Endodermal cell (in vitro differentiated cells): ENCODE data around the gene PHRF1. TPM values are rescaled to one million over a fixed set of nuclear protein-coding genes. Genes with fewer than 3 reads are reported as not detected.
A peak's percentile ranks its signal among the peaks of the same experiment; 100 is the strongest.

Source experiments
- DNase-seq: peaks from one replicate; pipeline ENCODE4 v3.0.0-alpha.2; 2017
- H3K27ac ChIP-seq: 2 replicates; pipeline ENCODE4 v1.5.1; 2013; ENCODE audit warnings: mild to moderate bottlenecking, low read depth, low read length, moderate library complexity
- H3K27me3 ChIP-seq: 2 replicates; pipeline ENCODE4 v1.6.1; 2013; ENCODE audit warnings: mild to moderate bottlenecking, low read length, moderate library complexity; ENCODE audit not compliant: insufficient read depth, control insufficient read depth, poor library complexity, severe bottlenecking
- H3K36me3 ChIP-seq: 2 replicates; pipeline ENCODE4 v1.7.0; 2013; ENCODE audit warnings: mild to moderate bottlenecking, low read length, moderate library complexity; ENCODE audit not compliant: control insufficient read depth, insufficient read depth
- H3K4me1 ChIP-seq: one replicate; pipeline ENCODE4 v1.7.0; 2013; ENCODE audit warnings: low read length; ENCODE audit not compliant: control insufficient read depth, insufficient read depth
- H3K4me3 ChIP-seq: 2 replicates; pipeline ENCODE4 v1.5.1; 2013; ENCODE audit warnings: mild to moderate bottlenecking, low read length, moderate library complexity
- H3K9ac ChIP-seq: 2 replicates; pipeline ENCODE4 v1.6.1; 2013; ENCODE audit warnings: mild to moderate bottlenecking, low read length, moderate library complexity; ENCODE audit not compliant: poor library complexity, severe bottlenecking; ENCODE audit errors: extremely low read depth
- H3K9me3 ChIP-seq: 2 replicates; pipeline ENCODE4 v1.6.1; 2013; ENCODE audit warnings: mild to moderate bottlenecking, low read length, moderate library complexity; ENCODE audit not compliant: control insufficient read depth
- H3K27ac Mint-ChIP-seq: 2 replicates; pipeline ENCODE4 v1.8.0; 2020; ENCODE audit warnings: mixed read lengths
- H3K27me3 Mint-ChIP-seq: 2 replicates; pipeline ENCODE4 v1.8.0; 2021; ENCODE audit warnings: mild to moderate bottlenecking, mixed read lengths; ENCODE audit not compliant: insufficient read depth
- H3K36me3 Mint-ChIP-seq: 2 replicates; pipeline ENCODE4 v1.8.0; 2020; ENCODE audit warnings: low read depth, mixed read lengths
- H3K4me1 Mint-ChIP-seq: 2 replicates; pipeline ENCODE4 v1.8.0; 2020; ENCODE audit warnings: mixed read lengths
- H3K4me3 Mint-ChIP-seq: 2 replicates; pipeline ENCODE4 v1.8.0; 2020; ENCODE audit warnings: mild to moderate bottlenecking, moderate library complexity, mixed read lengths
- H3K9me3 Mint-ChIP-seq: 2 replicates; pipeline ENCODE4 v1.8.0; 2020; ENCODE audit warnings: mild to moderate bottlenecking, mixed read lengths
- WGBS, 2 experiments: methylation state at CpG; one replicate each; pipeline versions ENCODE4 v1.1.5 to v1.1.7; 2013; ENCODE audit warnings: missing lambda C conversion rate in 2 of 2, mixed read lengths in 1 of 2; ENCODE audit not compliant: insufficient coverage in 1 of 2, insufficient read length in 1 of 2; 5-methylcytosine and 5-hydroxymethylcytosine counted together
- total RNA-seq, 2 donors: library from RNA; stranded (reverse); fragmentation: NEBNext Ultra II Directional in 1 of 2; extraction: Animal tissue kit (Norgen Biotek cat#: 25700) in 1 of 2; gene quantifications; 2 replicates in 1 of 2; 3 replicates in 1 of 2; pipeline ENCODE4 v1.2.1, GENCODE V29; 2021
- TF ChIP-seq, protein P1 (sequence below): fragments of 200-600 bp; sonication (generic); conservative IDR thresholded peaks from 2 replicates; pipeline ENCODE4 v1.5.0; 2021; ENCODE audit warnings: antibody characterized with exemption, mild to moderate bottlenecking

Gene PHRF1
- total RNA-seq, 2 donors from 2014 or later = 43.4 to 48.0 TPM

DNA sequence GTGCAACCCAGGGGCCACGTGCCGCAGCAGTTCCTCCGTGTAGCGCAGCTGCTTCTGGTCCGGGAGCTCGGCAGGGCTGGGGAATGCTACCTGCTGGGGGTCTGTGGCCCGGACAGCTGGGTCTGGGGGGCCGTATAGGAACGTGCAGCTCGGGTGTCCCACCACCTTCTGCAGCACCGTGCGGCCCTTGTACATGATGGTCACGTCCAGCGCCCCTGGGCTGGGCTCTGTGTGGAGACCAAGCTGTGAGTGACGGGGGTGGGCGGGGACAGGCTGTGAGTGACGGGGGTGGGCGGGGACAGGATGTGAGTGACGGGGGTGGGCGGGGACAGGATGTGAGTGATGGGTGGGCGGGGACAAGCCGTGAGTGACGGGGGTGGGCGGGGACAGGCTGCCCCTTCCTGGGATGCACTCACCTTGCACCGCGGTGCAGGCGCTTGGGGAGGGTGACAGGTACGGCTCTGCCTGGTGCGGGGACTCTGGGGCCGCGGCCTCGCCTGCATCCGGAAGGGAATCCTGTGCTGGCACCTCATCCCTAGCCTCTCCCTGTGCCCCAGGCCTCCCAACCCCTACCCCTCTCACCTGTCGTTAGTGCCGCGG lies 37.2 kb downstream of the PHRF1 start:
- WGBS, 2 experiments = 42 to 51% methylated on average over 14 to 31 of the region's 36 CpGs
- peak; percentile 96 for DNase-seq
- Mint-ChIP-seq H3K36me3 (peaks cover 16% of the 10 kb centered on the region), H3K4me3 (no peak overlapping the region), H3K27me3 (no peaks in the 10 kb centered on the region), H3K4me1 (no peaks in the 10 kb centered on the region), H3K9me3 (no peaks in the 10 kb centered on the region), H3K27ac (peak overlapping the region; percentile 79)
- TF ChIP-seq, protein P1, sequence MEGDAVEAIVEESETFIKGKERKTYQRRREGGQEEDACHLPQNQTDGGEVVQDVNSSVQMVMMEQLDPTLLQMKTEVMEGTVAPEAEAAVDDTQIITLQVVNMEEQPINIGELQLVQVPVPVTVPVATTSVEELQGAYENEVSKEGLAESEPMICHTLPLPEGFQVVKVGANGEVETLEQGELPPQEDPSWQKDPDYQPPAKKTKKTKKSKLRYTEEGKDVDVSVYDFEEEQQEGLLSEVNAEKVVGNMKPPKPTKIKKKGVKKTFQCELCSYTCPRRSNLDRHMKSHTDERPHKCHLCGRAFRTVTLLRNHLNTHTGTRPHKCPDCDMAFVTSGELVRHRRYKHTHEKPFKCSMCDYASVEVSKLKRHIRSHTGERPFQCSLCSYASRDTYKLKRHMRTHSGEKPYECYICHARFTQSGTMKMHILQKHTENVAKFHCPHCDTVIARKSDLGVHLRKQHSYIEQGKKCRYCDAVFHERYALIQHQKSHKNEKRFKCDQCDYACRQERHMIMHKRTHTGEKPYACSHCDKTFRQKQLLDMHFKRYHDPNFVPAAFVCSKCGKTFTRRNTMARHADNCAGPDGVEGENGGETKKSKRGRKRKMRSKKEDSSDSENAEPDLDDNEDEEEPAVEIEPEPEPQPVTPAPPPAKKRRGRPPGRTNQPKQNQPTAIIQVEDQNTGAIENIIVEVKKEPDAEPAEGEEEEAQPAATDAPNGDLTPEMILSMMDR = no peak
- Histone ChIP-seq H3K9me3 (no peaks in the 10 kb centered on the region), H3K4me3 (no peak overlapping the region), H3K9ac (no peak overlapping the region), H3K36me3 (peaks cover 35% of the 10 kb centered on the region), H3K4me1 (no peaks in the 10 kb centered on the region), H3K27me3 (no peaks in the 10 kb centered on the region), H3K27ac (no peak overlapping the region)

DNA sequence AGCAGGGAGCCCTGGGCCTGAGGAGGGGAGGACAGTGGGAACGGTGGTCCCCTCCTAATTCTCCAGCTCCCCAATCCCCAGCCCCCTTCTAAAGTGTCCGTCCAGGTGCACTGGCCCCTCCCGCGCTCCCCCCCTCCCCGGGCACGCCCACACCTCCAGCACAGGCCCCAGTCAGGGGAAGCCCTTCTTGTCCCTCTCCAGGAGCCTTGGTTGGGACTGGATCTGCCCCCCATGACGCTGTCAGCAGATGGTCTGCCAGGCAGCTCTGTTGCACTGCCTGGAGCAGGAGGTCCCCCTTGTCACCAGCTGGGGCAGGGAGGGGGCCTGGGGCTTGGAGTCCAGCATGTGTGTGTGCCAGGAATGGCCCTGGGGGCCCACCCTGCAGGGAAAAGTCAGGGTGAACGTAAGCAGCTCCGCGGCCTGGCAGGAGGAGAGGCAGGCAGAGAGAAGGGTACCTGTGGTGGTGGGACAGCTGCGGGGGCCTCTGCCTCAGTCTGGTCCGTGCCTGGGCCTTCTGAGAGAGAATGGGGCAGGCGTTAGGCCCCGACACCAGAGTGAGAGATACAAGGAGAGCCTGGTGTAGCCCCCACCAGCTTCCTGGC lies 37.9 kb downstream of the PHRF1 start:
- H3K36me3 ChIP-seq = peaks cover 31% of the 10 kb centered on the region
- Mint-ChIP-seq H3K4me1 (no peaks in the 10 kb centered on the region), H3K36me3 (peaks cover 13% of the 10 kb centered on the region), H3K27ac (peak overlapping the region; percentile 74), H3K4me3 (peak overlapping the region; percentile 42), H3K9me3 (no peaks in the 10 kb centered on the region), H3K27me3 (no peaks in the 10 kb centered on the region)
- H3K27ac ChIP-seq = no peak overlapping the region
- no peak overlapping the region for H3K9ac ChIP-seq
- H3K4me1 ChIP-seq = no peaks in the 10 kb centered on the region
- no peaks in the 10 kb centered on the region for H3K27me3 ChIP-seq
- TF ChIP-seq, protein P1 = no peak
- no peak overlapping the region for H3K4me3 ChIP-seq
- no peaks in the 10 kb centered on the region for H3K9me3 ChIP-seq
- DNase-seq = no peak
- 81 to 87% methylated on average over 7 to 14 of the region's 14 CpGs for WGBS, 2 experiments

DNA sequence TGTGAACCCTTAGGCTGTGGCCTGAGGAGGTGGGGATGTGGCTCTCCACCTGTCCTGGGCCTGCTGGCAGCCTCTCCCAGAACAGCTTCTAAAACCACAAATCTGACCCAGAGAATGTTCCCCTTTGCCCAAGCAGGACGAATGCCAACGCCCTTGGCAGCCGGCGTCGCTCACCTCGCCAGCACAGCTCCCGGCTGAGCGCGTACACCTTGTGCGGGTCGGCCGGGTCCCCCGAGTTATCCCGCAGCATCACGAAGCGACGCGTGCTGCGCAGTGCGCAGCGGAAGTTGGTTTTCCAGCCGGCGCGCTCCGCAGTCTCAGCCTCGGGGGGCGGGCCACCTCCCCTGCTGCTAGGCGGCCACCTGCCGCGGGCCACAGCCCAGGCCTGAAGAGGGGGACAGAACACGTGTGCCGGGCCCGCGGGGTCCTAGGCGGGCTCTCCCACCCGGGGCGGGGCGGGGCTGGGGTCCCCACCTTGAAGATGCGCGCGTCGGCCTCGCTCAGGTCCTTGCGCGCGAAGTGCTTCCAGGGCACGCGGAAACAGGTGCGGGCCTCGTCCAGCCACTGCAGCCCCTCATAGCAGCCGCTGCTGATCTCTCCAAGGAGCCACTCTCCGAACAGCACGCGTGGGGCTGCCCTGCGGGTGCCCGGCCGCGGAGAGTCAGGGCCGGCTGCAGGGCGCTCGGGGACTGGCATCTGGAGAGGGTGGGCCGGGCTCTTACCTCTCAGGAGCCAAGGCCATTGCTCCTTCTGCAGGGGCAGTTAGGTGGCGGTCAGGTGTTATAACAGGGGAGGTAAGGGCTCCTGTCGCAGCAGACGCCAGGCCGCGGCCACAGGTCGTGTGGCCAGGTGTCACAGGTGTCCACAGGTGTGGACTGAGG lies 38.6 kb downstream of the PHRF1 start:
- DNase-seq = no peak
- no peaks in the 10 kb centered on the region for H3K27me3 ChIP-seq
- Mint-ChIP-seq H3K27ac (peak overlapping the region; percentile 95), H3K4me3 (peak overlapping the region; percentile 69), H3K4me1 (no peaks in the 10 kb centered on the region), H3K27me3 (no peaks in the 10 kb centered on the region), H3K36me3 (peaks cover 11% of the 10 kb centered on the region), H3K9me3 (no peaks in the 10 kb centered on the region)
- H3K4me1 ChIP-seq = no peaks in the 10 kb centered on the region
- no peak overlapping the region for H3K27ac ChIP-seq
- WGBS, 2 experiments = 89 to 93% methylated on average over 32 to 68 of the region's 68 CpGs
- peaks cover 31% of the 10 kb centered on the region for H3K36me3 ChIP-seq
- peak overlapping the region; percentile 80 for H3K4me3 ChIP-seq
- peak overlapping the region; percentile 66 for H3K9ac ChIP-seq
- TF ChIP-seq, protein P1 = no peak
- no peaks in the 10 kb centered on the region for H3K9me3 ChIP-seq
